Kidney (tissue), 14 donors: ENCODE data around the gene WNT5B. TPM values are rescaled to one million over a fixed set of nuclear protein-coding genes. Genes with fewer than 3 reads are reported as not detected.

Source experiments
- DNase-seq, 5 donors: peaks; one replicate each; pipeline ENCODE4 v3.0.0-alpha.2; 2013 to 2020
- FAIRE-seq: peaks from 2 replicates; lab custom pipeline; 2012; peaks lifted over from hg19 to GRCh38; lab: Jason Lieb, UNC
- H3K27ac ChIP-seq, 2 donors: one replicate each; pipeline ENCODE4 v1.7.0; 2013; ENCODE audit warnings: low read depth in 2 of 2, low read length in 2 of 2, inconsistent platforms in 1 of 2
- H3K27me3 ChIP-seq: one replicate; pipeline ENCODE4 v1.7.1; 2013; ENCODE audit warnings: low read length, inconsistent platforms; ENCODE audit not compliant: control insufficient read depth, insufficient read depth
- H3K36me3 ChIP-seq, 3 donors: one replicate each; pipeline versions ENCODE4 v1.7.0 to v1.7.1; 2013; ENCODE audit warnings: low read length in 3 of 3, control low read depth in 1 of 3, inconsistent platforms in 1 of 3; ENCODE audit not compliant: insufficient read depth in 3 of 3, control insufficient read depth in 2 of 3
- H3K4me1 ChIP-seq, 3 donors: one replicate each; pipeline versions ENCODE4 v1.7.0 to v1.7.1; 2013; ENCODE audit warnings: low read length in 3 of 3, inconsistent platforms in 1 of 3, low read depth in 1 of 3; ENCODE audit not compliant: control insufficient read depth in 2 of 3, insufficient read depth in 2 of 3
- H3K4me3 ChIP-seq, 3 donors: one replicate each; pipeline versions ENCODE4 v1.7.0 to v1.8.1; 2013; ENCODE audit warnings: low read length in 3 of 3, control low read depth in 1 of 3, inconsistent platforms in 1 of 3
- H3K9ac ChIP-seq, 3 donors: one replicate each; pipeline versions ENCODE4 v1.7.0 to v1.7.1; 2013; ENCODE audit warnings: low read length in 3 of 3, control low read depth in 1 of 3, inconsistent platforms in 1 of 3
- H3K9me3 ChIP-seq, 3 donors: one replicate each; pipeline versions ENCODE4 v1.7.0 to v1.7.1; 2013; ENCODE audit warnings: low read length in 3 of 3, control low read depth in 1 of 3, inconsistent platforms in 1 of 3; ENCODE audit not compliant: control insufficient read depth in 2 of 3, insufficient read depth in 1 of 3
- CTCF ChIP-seq: IDR thresholded peaks from 3 replicates; pipeline ENCODE4 v1.5.1; 2012; ENCODE audit warnings: mild to moderate bottlenecking, moderate library complexity, borderline replicate concordance; ENCODE audit not compliant: insufficient read depth; ENCODE audit errors: extremely low read depth
- intact Hi-C: fragments of 100-400 bp; cut with DNase I; formaldehyde crosslinking; loops from one replicate; pipeline ENCODE4 v1.11.1; 2022
- polyA plus RNA-seq: library from polyadenylated mRNA; stranded (reverse); fragments of 350-450 nt; fragmentation: Illumina TruSeq; extraction: RNeasy Lipid Tissue Mini Kit (QIAGEN cat#74804); gene quantifications from one replicate; pipeline ENCODE4 v1.2.3, GENCODE V29; 2014; ENCODE audit warnings: low read depth, low replicate concordance; ENCODE audit not compliant: insufficient read depth
- total RNA-seq: library from RNA; stranded (reverse); fragmentation: NEBNext Ultra II Directional; extraction: Animal tissue kit (Norgen Biotek cat#: 25700); gene quantifications from one replicate; pipeline ENCODE4 v1.2.1, GENCODE V29; 2021
- donor health status: control.
- donor health status: control.
- donor health status: control.
- donor health status: control.
- donor health status: control.
- donor health status: DM: yes; HTN: yes; CAD: no.
- donor health status: Normal renal cell carcinoma (clear cell type).

Gene WNT5B
- total and polyA plus RNA-seq, 2 donors from 2014 or later, result 3.4 to 4.8 TPM

GRCh38 chr12:1645819-1646218, 16.8 kb downstream of the WNT5B start:
- no peak overlapping the region for H3K9ac ChIP-seq
- intact Hi-C loops, result loop anchor here (10.0 kb wide), 1 partner anchor 289 kb away; no protein-coding TSS in a partner anchor
- H3K36me3 ChIP-seq, result no peaks in the 10 kb centered on the region
- FAIRE-seq, result no peak
- H3K27me3 ChIP-seq, result no peaks in the 10 kb centered on the region
- no peak overlapping the region for H3K4me3 ChIP-seq
- no peaks in the 10 kb centered on the region for H3K9me3 ChIP-seq
- no peak for DNase-seq
- peaks cover 0 to 3% (median 0%) of the 10 kb centered on the region in 3 donors for H3K4me1 ChIP-seq
- no peak overlapping the region for H3K27ac ChIP-seq
- no peak for TF ChIP-seq CTCF

GRCh38 chr12:1646569-1647284, 17.7 kb downstream of the WNT5B start:
- Histone ChIP-seq H3K27ac (no peak overlapping the region), H3K36me3 (no peaks in the 10 kb centered on the region), H3K9ac (no peak overlapping the region), H3K4me3 (no peak overlapping the region), H3K4me1 (peaks cover 0 to 3% (median 0%) of the 10 kb centered on the region in 3 donors), H3K27me3 (no peaks in the 10 kb centered on the region), H3K9me3 (no peaks in the 10 kb centered on the region)
- FAIRE-seq (no peak), DNase-seq (peak in 2 of 5 donors; percentile 29 to 30)
- TF ChIP-seq CTCF, result no peak
- intact Hi-C loops, result loop anchor here (10.0 kb wide), 1 partner anchor 288 kb away; no protein-coding TSS in a partner anchor

GRCh38 chr12:1647285-1647669, 18.2 kb downstream of the WNT5B start:
- DNase-seq, result no peak
- no peak overlapping the region for H3K27ac ChIP-seq
- no peak for TF ChIP-seq CTCF
- no peaks in the 10 kb centered on the region for H3K27me3 ChIP-seq
- H3K9ac ChIP-seq, result no peak overlapping the region
- H3K4me3 ChIP-seq, result no peak overlapping the region
- peaks cover 0 to 3% (median 0%) of the 10 kb centered on the region in 3 donors for H3K4me1 ChIP-seq
- no peak for FAIRE-seq
- no peaks in the 10 kb centered on the region for H3K36me3 ChIP-seq
- intact Hi-C loops, result loop anchor here (10.0 kb wide), 1 partner anchor 288 kb away; no protein-coding TSS in a partner anchor
- no peaks in the 10 kb centered on the region for H3K9me3 ChIP-seq
